ENCODE results near the gene SOX12.
"Not testable (repeated sequence)": the region's sequence is repeated elsewhere in the genome, so short reads cannot be mapped to it uniquely, and the experiment has no call there.

DNA sequence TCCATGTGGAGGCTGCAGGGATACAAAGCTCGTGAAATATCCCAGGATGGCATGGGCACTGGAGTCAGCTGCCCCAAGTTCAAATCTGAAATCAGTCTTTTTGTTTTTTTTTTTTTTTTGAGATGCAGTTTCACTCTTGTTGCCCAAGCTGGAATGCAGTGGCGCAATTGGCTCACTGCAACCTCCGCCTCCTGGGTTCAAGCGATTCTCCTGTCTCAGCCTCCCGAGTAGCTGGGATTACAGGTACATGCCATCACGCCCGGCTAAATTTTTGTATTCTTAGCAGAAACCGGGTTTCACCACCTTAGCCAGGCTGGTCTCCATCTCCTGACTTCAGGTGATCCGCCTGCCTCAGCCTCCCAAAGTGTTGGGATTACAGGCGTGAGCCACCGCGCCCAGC is 52.2 kb downstream of the SOX12 start:
- not testable (repeated sequence) for TF ChIP-seq POLR2AphosphoS5 (IDR thresholded peaks at IDR 0.05; ENCODE audit: low read depth, low read length); TAF1 (IDR thresholded peaks at IDR 0.05; ENCODE audit: borderline replicate concordance, low read depth, low read length); POLR2A (IDR thresholded peaks at IDR 0.05; ENCODE audit: low read depth, low read length)
